Tibial nerve (tissue), 4 donors: Measurements from ENCODE around the gene RARB.

Experiments used
- CTCF ChIP-seq, 5 experiments: fragments of 200-600 bp in 3 of 5; fragments of 450-650 bp in 2 of 5; sonication (generic) in 3 of 5; IDR thresholded peaks; one replicate each; pipeline ENCODE4 v1.5.1; 2016 to 2019; ENCODE audit warnings: antibody characterized with exemption in 5 of 5, mild to moderate bottlenecking in 3 of 5, moderate library complexity in 2 of 5
- EP300 ChIP-seq, 2 donors: sonication (generic); formaldehyde crosslinking; IDR thresholded peaks; one replicate each; pipeline ENCODE4 v1.6.1; 2017; ENCODE audit warnings: antibody characterized with exemption in 2 of 2, mild to moderate bottlenecking in 1 of 2
- POLR2A ChIP-seq, 2 donors: fragments of 450-650 bp; IDR thresholded peaks; one replicate each; pipeline ENCODE4 v1.6.1; 2017; ENCODE audit warnings: antibody characterized with exemption in 2 of 2, mild to moderate bottlenecking in 2 of 2, moderate library complexity in 2 of 2

GRCh38 chr3:25618028-25618427, 190.0 kb downstream of the RARB start:
- TF ChIP-seq CTCF (IDR thresholded peaks at IDR 0.05) (no peak), POLR2A (IDR thresholded peaks at IDR 0.05) (no peak), EP300 (IDR thresholded peaks at IDR 0.05) (no peak)
